Medulla oblongata (tissue), 1 donor: ENCODE data around the gene RUNX1.

Experiments
- DNase-seq: peaks from one replicate; pipeline ENCODE4 v3.0.0-alpha.2; 2015; ENCODE audit errors: extremely low spot score

Gene RUNX1

DNA sequence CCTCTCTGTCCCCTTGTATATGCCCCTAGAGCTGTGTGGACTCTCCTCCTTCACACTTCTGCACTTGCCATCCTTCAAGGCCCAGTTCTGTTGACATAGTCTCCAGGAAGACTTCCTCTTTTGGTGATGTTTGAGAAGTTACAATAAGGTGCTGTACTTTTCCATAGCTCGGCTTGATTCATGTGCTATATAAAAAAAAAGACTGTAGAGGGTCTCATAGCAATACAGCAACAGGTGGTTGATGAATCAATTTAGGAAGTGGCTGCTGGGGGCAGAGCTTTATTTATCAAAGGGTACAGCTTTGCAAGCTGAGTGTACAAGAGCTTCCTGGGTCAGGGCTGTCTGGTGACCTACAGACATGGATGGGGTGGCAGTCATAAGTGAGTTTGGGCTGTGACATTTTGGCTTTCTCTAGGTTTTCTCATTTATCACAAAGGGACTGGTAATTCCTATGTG lies 102.7 kb downstream of the RUNX1 start:
- no peak for DNase-seq

GRCh38 chr21:34945288-34945687 lies 103.8 kb downstream of the RUNX1 start:
- no peak for DNase-seq

DNA sequence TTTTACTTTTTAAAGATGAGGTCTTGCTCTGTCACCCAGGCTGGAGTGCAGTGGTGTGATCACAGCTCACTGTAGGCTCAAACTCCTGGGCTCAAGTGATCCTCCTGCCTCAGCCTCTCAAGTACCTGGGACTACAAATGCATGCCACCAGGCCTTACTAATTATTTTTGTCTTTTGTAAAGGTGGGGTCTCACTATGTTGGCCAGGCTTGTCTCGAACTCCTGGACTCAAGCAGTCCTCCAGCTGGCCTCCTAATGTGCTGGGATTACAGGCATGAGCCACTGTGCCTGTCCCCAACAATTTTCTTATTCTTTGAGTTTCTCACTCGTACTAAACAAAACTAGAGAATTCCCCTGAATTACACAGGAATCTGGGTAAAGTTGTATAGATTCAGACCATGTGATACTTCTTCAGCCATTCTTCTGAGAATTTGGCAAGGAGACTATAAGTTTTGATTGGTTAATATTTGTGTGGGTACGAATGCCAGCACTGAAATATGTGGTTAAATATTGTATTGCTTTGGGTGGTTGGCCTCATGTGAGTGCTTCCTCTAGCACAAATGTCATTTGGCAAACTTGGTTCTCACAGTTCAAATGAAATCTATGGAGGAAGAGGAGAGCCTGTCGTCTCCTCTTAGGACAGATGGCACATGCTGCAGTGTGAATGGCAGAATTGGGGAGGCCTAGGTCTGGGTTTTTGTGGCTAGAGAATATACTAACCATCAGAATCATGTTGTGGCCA lies 104.9 kb downstream of the RUNX1 start:
- no peak for DNase-seq

- no peak for DNase-seq
These were observed 106.2 kb downstream of the RUNX1 start for GRCh38 chr21:34942911-34943310.

DNA sequence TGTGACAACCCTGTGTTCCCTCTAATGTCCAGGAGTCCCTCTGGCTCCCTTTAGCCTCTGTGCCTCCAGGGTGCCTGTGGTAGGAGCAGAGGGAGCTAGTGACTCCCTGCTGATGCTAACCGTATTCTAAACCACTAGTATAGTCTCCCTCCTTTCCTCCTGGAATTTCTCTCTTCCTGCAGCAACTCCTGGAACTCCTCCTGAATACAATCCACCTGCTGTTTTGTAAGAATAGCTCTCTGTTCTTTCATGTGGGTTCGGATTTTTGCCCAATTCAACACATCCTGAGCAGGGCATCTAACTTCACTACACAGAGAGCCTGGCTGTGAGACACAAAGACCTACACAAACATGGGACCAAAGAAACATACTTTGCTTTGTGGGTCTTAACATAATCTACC lies 107.9 kb downstream of the RUNX1 start:
- DNase-seq = no peak

GRCh38 chr21:34939673-34940331 lies 109.3 kb downstream of the RUNX1 start:
- DNase-seq = no peak

GRCh38 chr21:34938089-34938764 lies 110.9 kb downstream of the RUNX1 start:
- no peak for DNase-seq

GRCh38 chr21:34936883-34937563 lies 112.1 kb downstream of the RUNX1 start:
- DNase-seq = no peak

DNA sequence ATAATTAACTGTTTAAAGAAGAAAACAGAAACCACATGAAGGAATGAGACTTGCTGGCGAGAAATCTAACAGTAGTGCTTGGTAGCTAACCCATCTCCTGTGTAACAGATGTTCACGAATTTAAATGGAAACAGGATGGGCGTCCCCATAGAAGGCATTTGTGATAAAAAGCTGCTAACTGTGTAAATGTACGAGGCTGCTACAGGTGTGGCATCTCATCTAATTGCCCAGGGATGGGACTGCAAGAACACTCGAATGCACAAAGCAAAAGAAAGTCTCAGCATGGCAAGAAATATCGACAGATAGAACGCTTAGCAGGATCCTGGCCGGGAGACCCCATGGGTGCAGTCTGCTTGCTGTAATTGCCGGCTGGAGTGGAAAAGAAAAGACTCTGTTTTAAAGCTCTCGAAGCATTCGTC lies 112.7 kb downstream of the RUNX1 start:
- no peak for DNase-seq

GRCh38 chr21:34935898-34936297 lies 113.2 kb downstream of the RUNX1 start:
- DNase-seq = no peak

GRCh38 chr21:34935452-34935851 lies 113.7 kb downstream of the RUNX1 start:
- no peak for DNase-seq

DNA sequence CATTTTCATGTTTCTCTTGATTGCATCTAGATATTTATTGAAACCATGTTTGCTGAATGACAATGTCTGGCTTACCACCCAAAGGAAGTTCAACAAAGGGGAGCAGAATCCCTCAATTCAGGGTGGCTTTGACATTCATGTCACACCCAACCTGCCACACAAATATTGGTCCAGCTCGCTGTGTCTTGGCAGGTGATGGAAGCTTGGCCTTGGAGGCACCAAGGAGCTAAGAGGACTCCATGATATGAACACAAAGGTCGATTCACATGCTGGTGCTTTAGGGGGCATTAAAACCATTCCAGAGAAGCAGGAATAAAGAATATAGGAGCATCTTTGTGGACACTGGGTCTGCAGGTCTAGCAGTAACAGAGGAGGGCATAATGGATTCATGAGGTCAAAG lies 114.8 kb downstream of the RUNX1 start:
- DNase-seq = no peak

DNA sequence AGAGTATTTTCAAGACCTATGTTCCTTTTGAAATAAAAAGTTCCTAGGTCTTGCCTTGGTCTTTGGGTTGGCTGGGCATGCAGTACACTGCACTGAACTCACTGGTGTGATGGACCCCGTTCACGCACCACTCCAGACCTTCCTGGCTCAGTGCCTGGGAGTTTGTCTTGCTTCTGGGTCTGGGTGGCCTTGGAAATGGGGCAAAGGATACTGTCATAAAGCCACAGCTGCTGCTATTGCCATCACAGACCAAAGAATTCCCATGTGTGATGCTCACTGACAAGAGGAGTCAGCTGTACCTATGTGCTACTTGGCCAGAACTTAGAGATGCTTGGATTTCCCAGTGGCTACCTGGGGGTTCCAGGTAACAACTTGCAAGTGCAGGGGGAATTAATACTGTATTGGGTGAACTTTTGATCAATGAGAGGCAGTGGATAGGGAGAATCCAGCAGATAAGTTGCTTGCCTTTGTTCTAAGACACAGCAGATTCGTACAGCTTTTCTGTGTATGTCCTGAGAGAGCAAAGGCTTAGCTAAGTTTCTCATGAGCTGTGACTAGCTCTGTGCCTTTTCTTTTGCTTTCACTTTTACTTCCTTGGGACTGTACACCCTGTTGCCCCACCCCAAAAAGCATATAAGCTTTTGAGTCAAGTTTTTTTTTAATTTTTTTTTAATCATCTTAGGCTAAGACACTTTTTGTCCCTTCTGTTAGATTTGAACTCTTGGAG lies 115.3 kb downstream of the RUNX1 start:
- DNase-seq = no peak

DNA sequence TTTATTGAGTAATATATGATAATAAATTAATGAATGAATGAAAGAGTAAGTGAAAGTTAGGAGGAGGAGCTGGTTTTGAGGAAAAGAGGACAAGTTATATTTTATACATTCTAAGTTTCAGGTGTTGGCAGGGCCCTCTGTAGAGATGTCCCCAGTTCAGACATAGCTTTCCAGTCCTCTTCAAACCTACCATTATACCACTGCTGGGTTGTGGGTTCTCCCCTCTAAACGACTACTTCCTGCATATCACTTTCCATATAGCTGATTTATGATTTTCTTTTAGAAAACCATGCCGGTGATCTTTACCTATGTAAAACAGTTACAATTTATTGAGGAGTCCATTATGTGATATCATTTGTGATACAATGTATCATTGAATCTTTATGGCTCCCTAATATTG lies 116.9 kb downstream of the RUNX1 start:
- no peak for DNase-seq

DNA sequence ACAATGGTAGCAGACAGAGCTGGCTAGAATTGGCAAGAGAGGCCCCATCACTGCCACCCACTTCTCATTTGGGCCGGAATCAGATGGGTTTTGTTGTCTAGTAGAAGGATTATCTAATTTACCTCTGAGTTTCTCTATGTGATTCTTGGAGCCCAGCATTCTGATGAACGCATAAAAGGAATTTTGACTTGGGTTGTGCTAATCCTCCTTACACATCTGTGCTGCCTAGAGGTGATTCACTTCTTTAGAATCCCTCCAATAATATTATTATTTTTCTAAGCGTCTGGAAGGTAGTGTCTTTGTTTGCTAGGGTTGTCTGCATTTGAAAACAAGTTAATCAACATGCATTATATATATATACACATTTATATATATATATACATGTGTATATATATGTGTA lies 118.1 kb downstream of the RUNX1 start:
- no peak for DNase-seq

GRCh38 chr21:34928637-34929036 lies 120.5 kb downstream of the RUNX1 start:
- no peak for DNase-seq

GRCh38 chr21:34927992-34928391 lies 121.1 kb downstream of the RUNX1 start:
- no peak for DNase-seq

DNA sequence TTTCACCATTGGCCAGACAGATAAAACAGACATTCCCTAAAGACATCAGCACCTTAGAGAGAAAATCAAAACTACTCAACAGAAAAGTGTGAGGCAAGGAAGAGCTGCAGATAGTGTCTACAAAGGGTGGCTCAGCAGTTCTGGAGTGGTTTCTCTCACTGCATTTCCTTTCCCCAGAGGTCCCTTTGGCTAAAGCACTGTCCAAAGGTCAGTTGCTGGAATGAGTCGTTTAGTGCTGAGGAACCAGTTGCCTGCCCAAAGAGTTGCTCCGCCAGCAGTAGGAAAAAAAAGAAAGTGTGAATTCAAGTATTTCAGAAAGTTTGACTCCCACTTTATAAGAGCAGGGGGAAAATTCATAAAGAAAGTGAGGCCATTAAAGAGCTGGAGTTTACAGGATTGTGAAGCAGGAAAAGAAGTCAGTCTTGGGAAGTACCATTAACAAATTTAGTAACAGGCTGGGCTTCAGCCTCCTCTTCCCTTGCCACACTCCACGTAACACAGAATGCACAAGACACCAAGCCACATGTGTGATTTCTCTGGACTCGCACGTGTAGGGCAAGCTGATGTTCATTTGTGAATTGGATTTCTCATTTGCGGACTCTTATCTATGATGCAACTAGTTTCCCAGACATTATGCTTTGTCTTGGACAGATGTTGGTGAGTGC lies 122.2 kb downstream of the RUNX1 start:
- DNase-seq = no peak

GRCh38 chr21:34925597-34925996 lies 123.5 kb downstream of the RUNX1 start:
- DNase-seq = no peak

DNA sequence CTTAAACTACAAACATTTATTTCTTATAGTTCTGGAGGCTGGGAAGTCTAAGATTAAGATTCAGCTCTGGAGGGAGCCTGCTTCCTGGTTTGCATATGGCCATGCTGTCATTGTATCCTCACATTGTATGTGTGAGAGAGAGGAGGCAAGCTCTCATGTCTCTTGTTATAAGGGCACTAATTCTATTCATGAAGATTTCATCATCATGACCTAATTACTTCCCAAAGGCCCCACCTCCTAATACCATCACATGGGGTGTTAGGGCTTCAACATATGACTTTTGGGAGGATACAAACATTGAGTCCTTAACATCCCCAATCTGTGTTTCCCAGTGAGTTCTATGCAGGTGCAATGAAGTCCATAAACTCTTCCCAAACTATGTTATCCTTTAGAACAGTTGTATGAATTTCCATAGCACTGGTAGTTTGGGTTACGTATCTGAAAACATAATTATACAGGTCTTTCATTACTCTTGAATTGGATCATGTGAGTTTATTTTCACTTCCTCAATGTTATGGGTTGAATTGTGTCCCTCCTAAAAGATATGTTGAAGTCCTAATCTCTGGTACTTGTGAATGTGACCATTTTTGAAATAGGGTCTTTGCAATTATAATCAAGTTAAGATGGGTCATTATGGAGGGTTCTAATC lies 124.2 kb downstream of the RUNX1 start:
- no peak for DNase-seq

DNA sequence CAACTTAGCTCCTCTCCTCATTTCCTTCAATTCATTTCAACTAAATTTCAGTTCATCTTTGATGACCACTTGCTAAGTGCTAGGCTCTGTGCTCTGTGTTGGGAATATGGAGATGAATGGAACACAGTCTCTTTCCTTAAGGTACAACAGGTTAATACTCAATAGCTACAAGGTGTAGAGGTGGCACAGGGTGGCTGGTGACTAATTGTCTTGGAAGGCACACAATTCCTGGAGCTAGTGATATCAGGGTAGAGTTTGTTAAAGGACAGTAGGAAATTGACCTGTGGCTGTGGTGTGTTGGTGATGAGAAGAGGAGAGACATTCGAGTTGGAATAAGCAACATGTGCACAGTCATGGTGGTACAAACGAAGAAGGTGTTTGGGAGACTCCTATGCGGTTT lies 124.9 kb downstream of the RUNX1 start:
- no peak for DNase-seq
